ENCODE measurements around the gene ADARB2. TPM values are rescaled to one million over a fixed set of nuclear protein-coding genes. Genes with fewer than 3 reads are reported as not detected.

ADARB2 gene
- total RNA-seq, 1 experiment from 2014 or later = not detected

GRCh38 chr10:1515121-1515779 lies 222.1 kb downstream of the ADARB2 start:
- in situ Hi-C loops (cut with HindIII; ENCODE audit: low pct_unique_long_range_greater_than_20kb, low sequenced_read_pairs) = no loop called here
- DNase-seq (ENCODE audit: low read depth) = no peak

DNA sequence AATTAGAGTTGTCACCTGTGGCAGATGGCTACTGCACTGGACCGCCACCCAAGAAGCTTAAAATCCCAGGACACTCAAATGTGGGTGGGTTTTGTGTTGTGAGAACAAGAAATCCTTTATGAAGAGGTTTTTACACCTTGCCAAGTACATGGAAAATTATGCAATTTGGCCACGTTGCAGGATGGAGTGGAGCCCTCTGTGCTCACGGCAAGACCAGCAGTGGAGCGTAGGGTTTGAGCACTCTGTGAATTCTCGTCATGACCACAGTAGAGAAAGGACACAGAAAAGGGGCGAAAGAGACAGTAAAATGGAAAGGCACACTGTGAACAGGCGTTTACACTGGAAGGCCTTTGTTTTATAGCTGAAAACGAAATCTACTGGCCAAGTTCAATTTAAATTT lies 222.6 kb downstream of the ADARB2 start:
- no peak for DNase-seq (ENCODE audit: low read depth)
- in situ Hi-C loops (cut with HindIII; ENCODE audit: low pct_unique_long_range_greater_than_20kb, low sequenced_read_pairs) = no loop called here

- in situ Hi-C loops (cut with HindIII; ENCODE audit: low pct_unique_long_range_greater_than_20kb, low sequenced_read_pairs) = no loop called here
- no peak for DNase-seq (ENCODE audit: low read depth)
These were observed 224.1 kb downstream of the ADARB2 start for GRCh38 chr10:1513221-1513620.

DNA sequence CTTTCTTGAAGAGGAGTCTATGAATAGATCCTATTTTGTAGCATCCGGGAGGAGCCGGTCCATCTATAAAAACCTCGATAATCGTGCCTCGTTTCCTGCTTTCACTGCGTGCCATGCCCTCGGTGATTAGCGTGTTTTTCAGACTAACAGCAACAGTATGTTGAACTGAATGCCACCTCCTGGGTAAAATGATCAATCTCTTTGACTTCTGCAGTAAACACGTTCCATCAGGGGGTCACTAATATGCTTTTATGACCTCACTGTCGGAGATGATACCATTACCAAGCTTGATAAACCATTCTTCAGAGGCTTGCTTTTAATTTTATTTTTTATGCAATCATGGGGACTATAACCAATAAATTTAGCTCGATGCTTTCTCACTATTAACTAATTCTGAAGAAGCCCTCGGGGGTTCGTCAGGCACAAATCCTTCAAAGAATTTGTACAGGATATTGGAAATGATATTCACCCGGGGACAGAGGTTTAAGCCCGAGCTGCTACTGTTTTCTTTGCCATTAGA lies 228.3 kb downstream of the ADARB2 start:
- DNase-seq (ENCODE audit: low read depth) = no peak
- in situ Hi-C loops (cut with HindIII; ENCODE audit: low pct_unique_long_range_greater_than_20kb, low sequenced_read_pairs) = no loop called here

GRCh38 chr10:1508096-1508495 lies 229.2 kb downstream of the ADARB2 start:
- in situ Hi-C loops (cut with HindIII; ENCODE audit: low pct_unique_long_range_greater_than_20kb, low sequenced_read_pairs) = no loop called here
- no peak for DNase-seq (ENCODE audit: low read depth)

DNA sequence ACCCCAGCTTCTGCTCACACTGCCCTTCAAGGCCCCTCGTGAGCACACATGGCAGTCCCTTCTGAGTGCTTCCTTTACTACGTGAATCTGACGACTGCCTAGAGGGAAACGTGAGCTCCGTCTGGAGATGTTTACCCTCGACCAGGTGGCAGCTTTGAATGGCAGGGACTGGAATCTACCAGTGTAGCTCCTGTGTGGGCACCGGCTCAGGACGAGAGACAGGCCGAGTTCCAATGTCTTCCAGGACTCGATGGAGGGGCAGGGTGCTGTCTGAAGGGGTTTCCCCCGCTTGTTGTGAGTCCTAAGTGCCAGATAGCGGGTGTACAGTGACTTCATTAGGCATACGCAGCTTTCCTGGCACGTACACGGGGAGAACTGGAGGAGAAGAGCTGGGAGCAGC lies 229.9 kb downstream of the ADARB2 start:
- no peak for DNase-seq (ENCODE audit: low read depth)
- in situ Hi-C loops (cut with HindIII; ENCODE audit: low pct_unique_long_range_greater_than_20kb, low sequenced_read_pairs) = no loop called here

DNA sequence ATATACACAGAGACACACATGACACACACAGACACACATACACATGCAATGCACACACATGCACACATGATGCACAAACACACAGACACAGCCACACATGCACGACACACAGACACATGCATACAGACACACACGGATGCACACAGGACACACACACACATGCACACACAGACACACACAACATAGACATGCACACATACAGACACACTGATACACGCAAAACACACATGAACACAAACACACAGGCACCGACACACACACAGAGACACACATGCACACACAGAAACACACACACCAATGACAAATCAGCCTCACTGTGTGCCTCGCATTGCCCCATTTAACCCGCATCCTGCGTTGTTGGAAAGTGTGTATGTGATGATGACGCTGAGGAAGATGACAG lies 232.4 kb downstream of the ADARB2 start:
- in situ Hi-C loops (cut with HindIII; ENCODE audit: low pct_unique_long_range_greater_than_20kb, low sequenced_read_pairs) = no loop called here
- no peak for DNase-seq (ENCODE audit: low read depth)

- in situ Hi-C loops (cut with HindIII; ENCODE audit: low pct_unique_long_range_greater_than_20kb, low sequenced_read_pairs) = no loop called here
- no peak for DNase-seq (ENCODE audit: low read depth)
These were observed 233.0 kb downstream of the ADARB2 start for GRCh38 chr10:1504286-1504685.

DNA sequence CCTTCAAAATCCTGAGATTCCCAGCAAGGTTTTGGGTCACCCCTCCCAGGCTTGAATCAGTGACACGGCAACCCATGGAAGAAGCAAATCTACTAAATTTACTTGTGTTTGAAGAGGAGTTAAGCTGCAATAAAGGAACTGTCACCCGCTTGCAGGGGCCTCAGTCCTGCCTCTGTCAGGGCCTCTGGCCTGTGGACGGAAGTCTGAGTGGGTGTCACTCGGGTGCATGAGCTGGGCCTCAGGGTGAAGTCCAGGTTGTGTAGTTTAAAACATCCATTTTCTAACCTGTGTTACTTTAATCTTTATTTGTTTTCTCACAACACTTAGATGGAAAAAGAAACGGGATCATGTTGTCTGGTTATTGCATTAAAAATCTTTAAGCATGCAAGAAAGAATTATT lies 234.9 kb downstream of the ADARB2 start:
- in situ Hi-C loops (cut with HindIII; ENCODE audit: low pct_unique_long_range_greater_than_20kb, low sequenced_read_pairs) = no loop called here
- no peak for DNase-seq (ENCODE audit: low read depth)

DNA sequence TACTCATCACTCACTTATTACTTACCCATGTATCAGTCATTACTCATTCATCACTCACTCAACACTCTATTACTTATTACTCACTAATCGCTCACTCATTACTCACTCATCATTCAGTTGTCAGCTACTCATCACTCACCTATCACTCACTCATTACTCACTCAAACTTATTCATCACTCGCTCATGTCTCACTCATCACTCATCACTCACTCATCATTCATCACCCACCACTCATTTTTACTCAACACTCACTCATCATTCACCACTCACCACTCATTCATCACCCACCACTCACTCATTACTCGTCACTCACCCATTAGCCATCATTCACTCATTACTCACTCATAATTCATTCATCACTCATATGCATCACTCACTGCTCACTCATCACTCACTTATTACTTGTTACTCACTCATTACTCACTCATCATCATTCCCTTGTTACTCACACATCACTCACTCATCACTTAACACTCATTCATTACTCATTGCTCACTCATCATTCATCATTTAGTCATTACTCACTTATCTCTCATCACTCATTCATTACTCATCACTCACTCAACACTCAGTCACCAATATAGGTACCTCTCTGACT lies 237.9 kb downstream of the ADARB2 start:
- in situ Hi-C loops (cut with HindIII; ENCODE audit: low pct_unique_long_range_greater_than_20kb, low sequenced_read_pairs) = no loop called here
- peak; percentile 50 for DNase-seq (ENCODE audit: low read depth)

DNA sequence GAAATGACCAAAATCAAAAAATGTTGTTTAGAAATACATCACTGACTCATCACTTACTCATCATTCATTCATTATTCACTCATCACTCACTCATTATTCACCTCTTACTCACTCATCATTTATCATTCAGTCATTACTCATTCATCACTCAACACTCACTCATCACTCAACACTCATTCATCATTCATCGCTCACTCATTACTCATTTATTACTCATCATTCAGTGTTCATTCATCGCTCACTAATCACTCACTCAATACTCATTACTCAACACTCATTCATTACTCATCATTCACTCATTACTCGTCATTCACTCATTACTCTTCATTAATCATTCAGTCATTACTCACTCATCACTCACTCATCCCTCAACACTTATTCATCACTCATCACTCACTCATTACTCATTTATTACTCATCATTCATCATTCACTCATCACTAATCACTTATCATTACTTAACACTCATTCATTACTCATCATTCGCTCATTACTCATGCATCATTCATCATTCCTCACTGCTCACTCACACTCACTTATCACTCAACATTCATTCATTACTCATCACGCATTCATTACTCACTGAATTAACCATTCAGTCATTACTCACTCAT lies 238.5 kb downstream of the ADARB2 start:
- in situ Hi-C loops (cut with HindIII; ENCODE audit: low pct_unique_long_range_greater_than_20kb, low sequenced_read_pairs) = no loop called here
- DNase-seq (ENCODE audit: low read depth) = peak; percentile 73

DNA sequence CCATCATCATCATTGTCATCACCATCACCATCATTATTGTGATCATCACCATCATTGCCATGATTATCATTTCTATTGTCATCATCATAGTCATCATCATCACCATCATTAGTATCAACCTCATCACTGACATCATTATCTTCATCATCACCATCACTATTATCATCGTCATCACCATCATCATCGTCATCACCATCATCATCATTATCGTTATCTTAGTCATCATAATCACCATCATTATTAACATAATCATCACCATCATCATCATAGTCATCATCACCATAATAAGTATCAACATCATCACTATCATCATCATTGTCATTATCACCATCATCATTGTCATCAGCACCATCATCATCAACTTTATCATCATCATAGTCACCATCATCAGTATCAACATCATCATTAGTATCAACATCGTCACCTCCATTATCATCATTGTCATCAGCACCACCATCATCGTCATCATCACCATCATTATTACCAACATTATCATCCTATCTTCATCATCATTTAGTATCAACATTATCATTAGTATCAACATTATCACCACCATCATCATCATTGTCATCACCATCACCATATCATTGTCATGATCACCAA lies 241.3 kb downstream of the ADARB2 start:
- in situ Hi-C loops (cut with HindIII; ENCODE audit: low pct_unique_long_range_greater_than_20kb, low sequenced_read_pairs) = no loop called here
- no peak for DNase-seq (ENCODE audit: low read depth)

- in situ Hi-C loops (cut with HindIII; ENCODE audit: low pct_unique_long_range_greater_than_20kb, low sequenced_read_pairs) = no loop called here
- no peak for DNase-seq (ENCODE audit: low read depth)
These were observed 244.7 kb downstream of the ADARB2 start for GRCh38 chr10:1492641-1493040.

GRCh38 chr10:1491901-1492300 lies 245.4 kb downstream of the ADARB2 start:
- DNase-seq (ENCODE audit: low read depth) = no peak
- in situ Hi-C loops (cut with HindIII; ENCODE audit: low pct_unique_long_range_greater_than_20kb, low sequenced_read_pairs) = no loop called here

DNA sequence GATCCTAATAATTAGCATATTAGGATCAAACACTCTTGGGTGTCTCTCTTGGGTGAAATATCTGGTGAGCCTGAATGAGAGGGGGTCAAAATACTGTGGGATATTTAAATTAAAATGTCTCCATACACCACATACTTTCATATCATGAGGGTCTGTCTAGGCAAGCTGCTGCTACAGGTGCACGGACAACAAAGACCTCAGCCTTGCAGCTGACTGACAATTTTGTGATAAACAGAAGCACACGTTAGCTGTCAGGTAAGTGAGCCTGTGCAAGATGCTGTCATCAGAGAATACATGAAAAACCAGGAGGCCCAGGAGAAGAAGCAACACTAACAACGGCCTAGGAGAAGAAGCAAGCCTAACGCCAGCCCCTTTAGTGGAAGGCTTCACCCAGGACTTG lies 247.5 kb downstream of the ADARB2 start:
- no peak for DNase-seq (ENCODE audit: low read depth)
- in situ Hi-C loops (cut with HindIII; ENCODE audit: low pct_unique_long_range_greater_than_20kb, low sequenced_read_pairs) = no loop called here

- DNase-seq (ENCODE audit: low read depth) = no peak
- in situ Hi-C loops (cut with HindIII; ENCODE audit: low pct_unique_long_range_greater_than_20kb, low sequenced_read_pairs) = no loop called here
These were observed 248.3 kb downstream of the ADARB2 start for GRCh38 chr10:1488970-1489548.

GRCh38 chr10:1486841-1487687 lies 250.3 kb downstream of the ADARB2 start:
- DNase-seq (ENCODE audit: low read depth) = no peak
- in situ Hi-C loops (cut with HindIII; ENCODE audit: low pct_unique_long_range_greater_than_20kb, low sequenced_read_pairs) = no loop called here

DNA sequence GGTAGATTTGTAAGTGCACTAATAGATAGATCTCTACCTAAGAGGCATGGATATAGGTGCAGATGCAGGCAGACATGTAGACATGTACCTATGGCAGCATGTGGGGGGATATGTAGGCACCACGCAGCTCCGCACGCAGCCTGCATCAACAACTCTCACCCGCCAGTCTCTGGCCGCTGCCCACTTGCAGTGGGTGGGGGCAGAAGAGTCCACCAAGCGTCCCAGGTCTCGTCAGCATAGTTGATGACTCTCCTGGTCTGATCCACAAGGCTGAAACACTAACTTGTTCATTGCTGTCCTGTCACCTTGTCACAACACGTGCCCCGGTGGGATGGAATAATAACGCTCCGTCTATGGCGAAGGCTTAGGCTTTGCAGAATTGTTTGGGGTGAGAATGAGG lies 252.0 kb downstream of the ADARB2 start:
- in situ Hi-C loops (cut with HindIII; ENCODE audit: low pct_unique_long_range_greater_than_20kb, low sequenced_read_pairs) = no loop called here
- DNase-seq (ENCODE audit: low read depth) = no peak
